ENCODE results near the gene IDH3G.
"Not testable (repeated sequence)": the region's sequence is repeated elsewhere in the genome, so short reads cannot be mapped to it uniquely, and the experiment has no call there.

Gene IDH3G

GRCh38 chrX:153742111-153742510 is 52.1 kb downstream of the IDH3G start:
- not testable (repeated sequence) for H3K9me3 ChIP-seq (ENCODE audit: control insufficient read depth, low read length); H3K27me3 ChIP-seq (ENCODE audit: control insufficient read depth, insufficient read depth, low read length); H3K79me2 ChIP-seq; H3K36me3 ChIP-seq (ENCODE audit: control insufficient read depth, insufficient read depth, low read length); H3K4me1 ChIP-seq; H3K9ac ChIP-seq; H3K27ac ChIP-seq; H3K4me2 ChIP-seq (ENCODE audit: low read length); H3K4me3 ChIP-seq (ENCODE audit: low read depth, low read length); H2AFZ ChIP-seq

- Histone ChIP-seq H3K9me3 (ENCODE audit: control insufficient read depth, low read length) (no peaks in the 10 kb centered on the region), H3K4me2 (ENCODE audit: low read length) (no peak overlapping the region)
These were observed 52.7 kb downstream of the IDH3G start for GRCh38 chrX:153741446-153741845.

DNA sequence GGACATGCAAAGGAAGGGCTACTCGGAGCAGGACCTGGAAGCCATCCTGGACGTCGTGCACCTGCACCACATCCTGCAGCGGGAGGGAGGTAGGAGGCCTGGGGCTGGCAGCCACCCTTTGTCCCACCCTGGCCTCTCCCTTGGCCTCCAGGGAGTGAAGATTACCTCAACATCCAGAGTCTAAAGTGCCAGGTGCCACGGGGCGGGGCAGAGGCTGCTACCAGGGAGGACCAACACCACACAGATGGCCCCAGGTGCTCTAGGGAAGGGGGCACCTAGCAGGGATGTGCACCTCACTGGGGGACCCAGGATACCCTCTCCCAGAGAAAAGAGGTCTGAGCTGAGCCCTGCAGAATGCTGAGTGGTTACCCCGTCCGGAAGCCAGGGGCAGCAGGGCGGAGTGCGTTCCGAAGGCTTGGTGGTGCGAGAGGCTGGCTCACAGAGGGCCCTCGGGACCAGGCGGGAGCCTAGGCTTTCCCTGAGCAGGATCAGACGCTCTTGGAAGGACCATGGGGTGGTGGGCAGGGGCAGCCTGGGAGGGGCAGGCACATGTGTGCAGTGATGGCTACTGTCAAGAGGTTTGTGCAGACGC is 53.4 kb downstream of the IDH3G start:
- no peaks in the 10 kb centered on the region for H3K9me3 ChIP-seq (ENCODE audit: control insufficient read depth, low read length)
- H3K9ac ChIP-seq, result no peak overlapping the region
- H3K27me3 ChIP-seq (ENCODE audit: control insufficient read depth, insufficient read depth, low read length), result no peaks in the 10 kb centered on the region
- no peak overlapping the region for H3K4me3 ChIP-seq (ENCODE audit: low read depth, low read length)
- H3K4me1 ChIP-seq, result no peaks in the 10 kb centered on the region
- H3K36me3 ChIP-seq (ENCODE audit: control insufficient read depth, insufficient read depth, low read length), result no peaks in the 10 kb centered on the region
- H3K79me2 ChIP-seq, result no peaks in the 10 kb centered on the region
- H3K4me2 ChIP-seq (ENCODE audit: low read length), result no peak overlapping the region
- H2AFZ ChIP-seq, result no peak overlapping the region
- TF ChIP-seq, protein P1, sequence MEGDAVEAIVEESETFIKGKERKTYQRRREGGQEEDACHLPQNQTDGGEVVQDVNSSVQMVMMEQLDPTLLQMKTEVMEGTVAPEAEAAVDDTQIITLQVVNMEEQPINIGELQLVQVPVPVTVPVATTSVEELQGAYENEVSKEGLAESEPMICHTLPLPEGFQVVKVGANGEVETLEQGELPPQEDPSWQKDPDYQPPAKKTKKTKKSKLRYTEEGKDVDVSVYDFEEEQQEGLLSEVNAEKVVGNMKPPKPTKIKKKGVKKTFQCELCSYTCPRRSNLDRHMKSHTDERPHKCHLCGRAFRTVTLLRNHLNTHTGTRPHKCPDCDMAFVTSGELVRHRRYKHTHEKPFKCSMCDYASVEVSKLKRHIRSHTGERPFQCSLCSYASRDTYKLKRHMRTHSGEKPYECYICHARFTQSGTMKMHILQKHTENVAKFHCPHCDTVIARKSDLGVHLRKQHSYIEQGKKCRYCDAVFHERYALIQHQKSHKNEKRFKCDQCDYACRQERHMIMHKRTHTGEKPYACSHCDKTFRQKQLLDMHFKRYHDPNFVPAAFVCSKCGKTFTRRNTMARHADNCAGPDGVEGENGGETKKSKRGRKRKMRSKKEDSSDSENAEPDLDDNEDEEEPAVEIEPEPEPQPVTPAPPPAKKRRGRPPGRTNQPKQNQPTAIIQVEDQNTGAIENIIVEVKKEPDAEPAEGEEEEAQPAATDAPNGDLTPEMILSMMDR (IDR thresholded peaks at IDR 0.05), result no peak
- no peak overlapping the region for H3K27ac ChIP-seq

More at GRCh38 chrX:153741446-153741845, 52.7 kb downstream of the IDH3G start:
- Histone ChIP-seq H3K27ac (no peak overlapping the region), H3K79me2 (no peaks in the 10 kb centered on the region), H2AFZ (no peak overlapping the region), H3K9ac (no peak overlapping the region), H3K4me1 (no peaks in the 10 kb centered on the region), H3K4me3 (ENCODE audit: low read depth, low read length) (no peak overlapping the region), H3K36me3 (ENCODE audit: control insufficient read depth, insufficient read depth, low read length) (no peaks in the 10 kb centered on the region), H3K27me3 (ENCODE audit: control insufficient read depth, insufficient read depth, low read length) (no peaks in the 10 kb centered on the region)
- TF ChIP-seq, protein P1 (IDR thresholded peaks at IDR 0.05), result no peak

DNA sequence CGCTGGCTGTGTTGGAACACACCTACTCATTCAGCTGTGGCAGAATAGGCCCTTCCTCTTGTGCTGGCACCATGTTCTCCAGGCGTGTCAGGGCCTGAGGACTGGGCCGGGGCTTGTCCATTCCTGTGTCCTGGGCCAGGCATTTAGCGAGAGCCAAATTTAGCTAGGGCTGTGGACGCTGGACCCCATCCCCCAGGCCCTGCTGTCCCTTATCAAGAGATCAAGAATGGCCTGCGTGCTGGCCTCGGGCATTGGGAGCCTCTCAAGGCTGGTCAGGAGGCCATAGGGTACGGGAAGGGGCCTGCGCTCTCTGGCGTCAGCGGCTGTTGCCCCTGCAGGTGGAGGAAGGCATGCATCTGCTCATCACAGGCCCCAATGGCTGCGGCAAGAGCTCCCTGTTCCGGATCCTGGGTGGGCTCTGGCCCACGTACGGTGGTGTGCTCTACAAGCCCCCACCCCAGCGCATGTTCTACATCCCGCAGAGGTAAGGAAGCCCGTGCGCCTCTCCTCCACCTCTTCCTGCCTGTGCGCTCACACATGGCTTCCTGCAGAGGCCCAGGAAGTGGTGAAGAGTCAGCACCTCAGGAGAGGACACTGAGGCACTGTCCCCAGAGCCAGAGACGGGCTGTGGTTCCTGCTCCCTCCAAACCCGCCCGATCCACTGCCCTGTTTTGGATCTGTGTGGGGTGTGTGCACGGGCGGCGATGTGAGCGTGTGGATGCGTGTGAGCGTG is 54.3 kb downstream of the IDH3G start:
- Histone ChIP-seq H3K79me2 (no peaks in the 10 kb centered on the region), H3K4me2 (ENCODE audit: low read length) (no peak overlapping the region), H3K36me3 (ENCODE audit: control insufficient read depth, insufficient read depth, low read length) (no peaks in the 10 kb centered on the region), H3K27ac (no peak overlapping the region), H3K9ac (no peak overlapping the region), H3K9me3 (ENCODE audit: control insufficient read depth, low read length) (no peaks in the 10 kb centered on the region), H3K27me3 (ENCODE audit: control insufficient read depth, insufficient read depth, low read length) (no peaks in the 10 kb centered on the region), H2AFZ (no peak overlapping the region), H3K4me1 (no peaks in the 10 kb centered on the region), H3K4me3 (ENCODE audit: low read depth, low read length) (no peak overlapping the region)
- TF ChIP-seq, protein P1 (IDR thresholded peaks at IDR 0.05), result no peak

DNA sequence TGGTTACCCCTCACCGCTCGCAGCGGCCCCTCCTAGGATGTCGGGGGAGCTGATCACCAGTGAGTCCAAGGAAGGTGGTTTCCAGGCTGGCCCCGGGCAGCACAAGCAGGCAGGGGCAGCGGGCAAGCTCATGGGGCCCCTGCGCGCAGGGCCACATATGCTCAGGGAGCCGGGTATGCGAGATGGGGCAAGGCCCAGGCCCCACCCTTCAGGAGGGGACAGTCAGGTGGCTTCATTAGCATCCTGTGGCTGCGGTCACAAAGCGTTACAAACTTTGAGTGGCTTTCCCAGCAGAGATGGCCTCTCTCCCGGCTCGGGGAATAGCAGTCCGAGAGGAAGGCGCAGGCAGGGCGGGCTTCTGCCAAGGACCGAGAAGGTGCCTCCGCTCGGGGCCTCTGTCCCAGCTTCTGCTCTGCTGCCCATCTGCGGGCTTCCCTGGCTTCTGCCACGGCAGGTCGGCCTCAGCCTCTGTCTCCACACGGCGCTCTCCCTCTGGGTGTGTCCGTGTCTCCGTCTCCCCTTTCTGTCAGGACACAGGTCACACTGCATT is 56.0 kb downstream of the IDH3G start:
- Histone ChIP-seq H3K27me3 (ENCODE audit: control insufficient read depth, insufficient read depth, low read length) (no peaks in the 10 kb centered on the region), H3K36me3 (ENCODE audit: control insufficient read depth, insufficient read depth, low read length) (no peaks in the 10 kb centered on the region), H3K9ac (no peak overlapping the region), H2AFZ (no peak overlapping the region), H3K4me3 (ENCODE audit: low read depth, low read length) (no peak overlapping the region), H3K4me1 (no peaks in the 10 kb centered on the region), H3K9me3 (ENCODE audit: control insufficient read depth, low read length) (no peaks in the 10 kb centered on the region), H3K27ac (no peak overlapping the region), H3K79me2 (no peaks in the 10 kb centered on the region), H3K4me2 (ENCODE audit: low read length) (no peak overlapping the region)
- TF ChIP-seq, protein P1 (IDR thresholded peaks at IDR 0.05), result no peak
